ENCODE results near the gene MIEN1. TPM values are rescaled to one million over a fixed set of nuclear protein-coding genes. Genes with fewer than 3 reads are reported as not detected.

MIEN1 gene
- total RNA-seq, 2 donors from 2014 or later, result 74.1 to 103 TPM

DNA sequence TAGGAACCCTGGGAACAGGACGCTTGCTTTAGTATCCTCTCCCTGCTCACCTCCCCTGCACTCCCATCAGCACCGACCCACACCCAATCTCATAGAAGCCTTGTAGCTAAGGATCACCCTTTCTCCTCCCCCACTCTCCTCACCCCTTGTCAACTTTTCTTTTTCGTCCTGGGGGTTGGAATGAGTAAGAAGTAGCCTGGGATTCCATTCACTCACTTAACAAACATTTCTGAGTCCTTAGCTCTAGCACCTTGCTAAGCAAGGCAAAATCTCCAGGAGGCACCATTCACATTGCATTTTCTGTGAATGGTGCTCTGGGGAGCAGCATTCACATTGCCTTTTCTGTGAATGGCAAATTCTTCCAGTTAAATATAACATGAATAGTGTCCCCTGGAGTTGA, 41.4 kb downstream of the MIEN1 start:
- Histone ChIP-seq H3K36me3 (no peaks in the 10 kb centered on the region), H3K9me3 (no peaks in the 10 kb centered on the region), H3K27ac (no peak overlapping the region), H3K4me1 (no peaks in the 10 kb centered on the region), H3K27me3 (no peaks in the 10 kb centered on the region), H3K9ac (ENCODE audit: low read depth in 2 of 2, low read length in 2 of 2) (peak overlapping the region in 1 of 2 donors; percentile 84), H3K4me3 (no peak overlapping the region)
- intact Hi-C loops (cut with DNase I), result no loop called here
- TF ChIP-seq, protein P1, sequence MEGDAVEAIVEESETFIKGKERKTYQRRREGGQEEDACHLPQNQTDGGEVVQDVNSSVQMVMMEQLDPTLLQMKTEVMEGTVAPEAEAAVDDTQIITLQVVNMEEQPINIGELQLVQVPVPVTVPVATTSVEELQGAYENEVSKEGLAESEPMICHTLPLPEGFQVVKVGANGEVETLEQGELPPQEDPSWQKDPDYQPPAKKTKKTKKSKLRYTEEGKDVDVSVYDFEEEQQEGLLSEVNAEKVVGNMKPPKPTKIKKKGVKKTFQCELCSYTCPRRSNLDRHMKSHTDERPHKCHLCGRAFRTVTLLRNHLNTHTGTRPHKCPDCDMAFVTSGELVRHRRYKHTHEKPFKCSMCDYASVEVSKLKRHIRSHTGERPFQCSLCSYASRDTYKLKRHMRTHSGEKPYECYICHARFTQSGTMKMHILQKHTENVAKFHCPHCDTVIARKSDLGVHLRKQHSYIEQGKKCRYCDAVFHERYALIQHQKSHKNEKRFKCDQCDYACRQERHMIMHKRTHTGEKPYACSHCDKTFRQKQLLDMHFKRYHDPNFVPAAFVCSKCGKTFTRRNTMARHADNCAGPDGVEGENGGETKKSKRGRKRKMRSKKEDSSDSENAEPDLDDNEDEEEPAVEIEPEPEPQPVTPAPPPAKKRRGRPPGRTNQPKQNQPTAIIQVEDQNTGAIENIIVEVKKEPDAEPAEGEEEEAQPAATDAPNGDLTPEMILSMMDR (IDR thresholded peaks at IDR 0.05), result no peak
- no peak for DNase-seq

DNA sequence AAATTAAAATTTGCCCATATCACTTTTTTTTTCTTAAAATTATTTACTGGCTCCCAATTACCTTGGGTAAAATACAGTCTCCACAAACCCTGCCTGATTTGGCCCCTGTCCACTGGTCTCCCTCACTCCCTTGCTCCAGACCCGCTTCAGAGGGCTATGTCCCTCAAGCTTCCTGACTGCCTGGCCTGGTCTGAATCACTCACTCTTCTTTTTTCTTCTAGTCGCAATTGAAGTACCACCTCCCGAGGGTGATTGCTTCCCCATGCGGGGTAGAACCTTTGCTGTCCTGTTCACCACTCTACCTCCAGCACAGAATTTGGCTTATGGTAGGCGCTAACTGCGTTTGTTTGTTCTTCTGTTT, 41.9 kb downstream of the MIEN1 start:
- intact Hi-C loops (cut with DNase I), result no loop called here
- TF ChIP-seq, protein P1 (IDR thresholded peaks at IDR 0.05), result no peak
- Histone ChIP-seq H3K4me1 (no peaks in the 10 kb centered on the region), H3K36me3 (no peaks in the 10 kb centered on the region), H3K27me3 (no peaks in the 10 kb centered on the region), H3K27ac (peak overlapping the region; percentile 98), H3K9me3 (no peaks in the 10 kb centered on the region), H3K9ac (ENCODE audit: low read depth in 2 of 2, low read length in 2 of 2) (peak overlapping the region in 1 of 2 donors; percentile 84), H3K4me3 (peak overlapping the region; percentile 76)
- no peak for DNase-seq

DNA sequence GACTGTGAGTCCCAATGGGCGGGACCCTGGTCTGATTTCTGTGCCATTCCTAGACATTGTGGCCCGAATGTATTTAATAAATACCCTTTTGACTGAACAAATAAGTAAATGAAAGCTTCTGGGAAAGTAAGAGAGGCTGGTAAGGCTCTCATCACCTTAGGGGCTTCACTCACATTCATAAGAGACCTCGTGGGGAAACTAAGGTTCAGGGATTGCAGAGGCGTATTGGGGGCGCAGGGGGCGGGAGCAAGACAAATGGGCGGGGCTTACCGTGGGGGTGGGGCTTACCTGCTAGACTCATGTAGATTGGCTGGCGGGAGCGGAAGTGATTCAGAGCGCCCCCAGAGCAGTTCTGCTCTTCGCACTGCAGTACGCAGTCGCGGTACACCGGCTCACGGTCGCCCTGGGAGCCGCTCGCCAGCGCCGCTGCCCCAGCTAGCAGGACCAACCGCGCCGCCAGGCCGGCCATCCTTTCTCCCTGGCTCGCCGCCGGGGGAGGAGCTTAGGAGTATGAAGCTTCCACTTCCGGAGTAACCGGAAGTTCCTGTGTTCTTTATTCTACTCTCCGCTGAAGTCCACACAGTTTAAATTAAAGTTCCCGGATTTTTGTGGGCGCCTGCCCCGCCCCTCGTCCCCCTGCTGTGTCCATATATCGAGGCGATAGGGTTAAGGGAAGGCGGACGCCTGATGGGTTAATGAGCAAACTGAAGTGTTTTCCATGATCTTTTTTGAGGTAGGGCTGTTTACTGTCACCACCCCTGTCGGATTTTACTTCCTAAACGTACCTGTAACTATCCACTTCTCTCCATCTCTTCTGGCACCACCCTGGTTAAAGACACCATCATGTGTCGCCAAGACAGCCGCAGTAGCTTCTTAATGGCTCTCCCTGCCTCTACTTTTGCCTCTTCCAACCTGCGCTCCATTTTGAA, 42.5 kb downstream of the MIEN1 start, which contains the start of gene PGAP3:
PGAP3 (minus strand) TSS at position 512 of the 929 bp plus-strand sequence; CDS start at position 469, 43 bp downstream.
- no peaks in the 10 kb centered on the region for H3K9me3 ChIP-seq

DNA sequence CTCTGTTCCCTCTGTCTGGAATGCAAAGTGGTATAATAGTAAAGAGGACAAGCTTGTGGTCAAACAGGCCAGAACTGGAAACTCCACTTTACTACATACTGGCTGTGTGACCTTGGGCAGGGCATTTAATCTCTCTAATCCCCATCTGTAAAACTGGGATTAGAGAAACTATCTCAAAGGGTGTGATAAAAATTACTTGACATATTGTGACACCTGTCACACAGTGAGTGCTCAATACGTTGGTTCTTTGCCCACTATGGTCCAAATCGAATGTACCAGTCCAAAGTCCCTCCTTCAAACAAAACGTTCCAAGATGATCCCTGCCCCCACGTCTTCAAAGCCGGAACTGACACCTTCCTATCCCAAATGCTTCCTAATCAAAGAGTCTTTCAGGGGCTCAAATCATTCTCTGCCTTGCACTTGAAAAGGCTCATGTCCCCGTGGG, 43.2 kb downstream of the MIEN1 start:
- no peaks in the 10 kb centered on the region for H3K36me3 ChIP-seq
- no peak for DNase-seq
- H3K4me1 ChIP-seq, result no peaks in the 10 kb centered on the region
- H3K9me3 ChIP-seq, result no peaks in the 10 kb centered on the region
- no peaks in the 10 kb centered on the region for H3K27me3 ChIP-seq
- TF ChIP-seq, protein P1 (IDR thresholded peaks at IDR 0.05), result no peak
- intact Hi-C loops (cut with DNase I), result no loop called here
- peak overlapping the region in 1 of 2 donors; percentile 84 for H3K9ac ChIP-seq (ENCODE audit: low read depth in 2 of 2, low read length in 2 of 2)
- peak overlapping the region; percentile 76 for H3K4me3 ChIP-seq
- H3K27ac ChIP-seq, result peak overlapping the region; percentile 98

More for the DNA sequence above, 42.5 kb downstream of the MIEN1 start, which contains the start of gene PGAP3:
- TF ChIP-seq, protein P1 (IDR thresholded peaks at IDR 0.05), result no peak
- Histone ChIP-seq H3K9ac (ENCODE audit: low read depth in 2 of 2, low read length in 2 of 2) (peak within 1 kb of the TSS; percentile 70 to 84), H3K4me3 (peak within 1 kb of the TSS; percentile 76), H3K27me3 (no peaks in the 10 kb centered on the region), H3K36me3 (no peaks in the 10 kb centered on the region), H3K4me1 (no peaks in the 10 kb centered on the region), H3K27ac (peak within 1 kb of the TSS; percentile 98)
- intact Hi-C loops (cut with DNase I), result no loop called here
- peak; percentile 92 for DNase-seq

DNA sequence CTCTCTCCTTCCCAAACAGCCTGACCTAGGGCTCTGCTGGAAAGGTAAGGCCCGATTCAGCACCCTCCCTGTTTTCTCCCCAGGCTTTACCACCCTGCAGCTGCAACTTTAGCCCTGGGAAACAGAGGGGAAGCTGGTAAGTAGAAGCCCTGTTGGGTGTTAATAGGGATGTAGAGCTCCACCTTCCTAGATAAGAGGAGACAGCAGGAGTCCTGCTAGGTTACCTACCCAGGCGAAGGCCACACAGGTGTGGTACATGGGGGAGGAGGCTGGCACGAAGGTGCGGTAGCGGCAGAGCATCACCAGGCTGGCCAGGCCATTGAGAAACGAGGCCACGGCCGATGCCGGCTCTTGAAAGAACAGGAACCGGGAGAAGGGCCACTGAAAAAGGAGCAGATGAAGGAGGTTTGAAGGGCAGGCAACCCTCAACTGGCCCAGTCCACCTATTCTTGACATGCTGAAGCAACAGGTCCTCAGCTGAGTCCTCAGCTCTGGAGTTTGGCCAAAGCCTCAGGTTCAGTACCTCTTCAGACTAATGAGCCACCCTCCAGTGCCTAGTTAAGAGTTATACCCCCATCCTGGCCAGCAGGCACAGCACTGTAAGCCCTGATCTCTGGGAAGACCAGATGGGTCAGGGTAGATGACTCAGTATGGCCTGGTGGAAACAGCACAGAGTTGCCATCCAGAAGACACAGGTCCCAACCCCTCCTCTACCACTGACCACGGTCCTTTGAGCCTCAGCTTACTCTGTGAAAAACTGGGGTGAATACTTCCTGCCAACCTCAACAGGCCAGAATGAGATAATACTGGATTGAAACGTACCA, 45.8 kb downstream of the MIEN1 start:
- H3K4me3 ChIP-seq, result no peak overlapping the region
- no peak overlapping the region for H3K9ac ChIP-seq (ENCODE audit: low read depth in 2 of 2, low read length in 2 of 2)
- H3K4me1 ChIP-seq, result peaks cover 5% of the 10 kb centered on the region
- no peak overlapping the region for H3K27ac ChIP-seq
- no peaks in the 10 kb centered on the region for H3K27me3 ChIP-seq
- TF ChIP-seq, protein P1 (IDR thresholded peaks at IDR 0.05), result no peak
- no peaks in the 10 kb centered on the region for H3K9me3 ChIP-seq
- intact Hi-C loops (cut with DNase I), result no loop called here
- H3K36me3 ChIP-seq, result no peaks in the 10 kb centered on the region
- DNase-seq, result no peak
